IPS DF 6.9 (cell line): ENCODE data around the gene MLLT6.

ENCODE experiments used
- DNase-seq: peaks from one replicate; pipeline ENCODE4 v3.0.0-alpha.2; 2013; ENCODE audit warnings: low read depth, low spot score
- H3K27ac ChIP-seq: one replicate; pipeline ENCODE4 v1.5.1; 2013; ENCODE audit warnings: low read length, control low read depth
- H3K27me3 ChIP-seq: 2 replicates; pipeline ENCODE4 v1.6.1; 2013; ENCODE audit warnings: mild to moderate bottlenecking, low read length; ENCODE audit not compliant: control insufficient read depth, insufficient read depth
- H3K36me3 ChIP-seq: 2 replicates; pipeline ENCODE4 v1.6.1; 2013; ENCODE audit warnings: low read length; ENCODE audit not compliant: control insufficient read depth, insufficient read depth
- H3K4me1 ChIP-seq: 2 replicates; pipeline ENCODE4 v1.6.1; 2013; ENCODE audit warnings: low read length; ENCODE audit not compliant: control insufficient read depth, insufficient read depth
- H3K4me3 ChIP-seq: 2 replicates; pipeline ENCODE4 v1.5.1; 2013; ENCODE audit warnings: mild to moderate bottlenecking, low read length
- H3K9me3 ChIP-seq: 2 replicates; pipeline ENCODE4 v1.6.1; 2013; ENCODE audit warnings: low read length, inconsistent platforms; ENCODE audit not compliant: control insufficient read depth, insufficient read depth
- WGBS: extraction: QIAGEN DNeasy Blood & Tissue Kit; methylation state at CpG from one replicate; pipeline ENCODE4 v1.1.7; 2013; ENCODE audit warnings: mixed read lengths, missing lambda C conversion rate; ENCODE audit not compliant: insufficient read length, insufficient coverage; 5-methylcytosine and 5-hydroxymethylcytosine counted together

MLLT6 gene

DNA sequence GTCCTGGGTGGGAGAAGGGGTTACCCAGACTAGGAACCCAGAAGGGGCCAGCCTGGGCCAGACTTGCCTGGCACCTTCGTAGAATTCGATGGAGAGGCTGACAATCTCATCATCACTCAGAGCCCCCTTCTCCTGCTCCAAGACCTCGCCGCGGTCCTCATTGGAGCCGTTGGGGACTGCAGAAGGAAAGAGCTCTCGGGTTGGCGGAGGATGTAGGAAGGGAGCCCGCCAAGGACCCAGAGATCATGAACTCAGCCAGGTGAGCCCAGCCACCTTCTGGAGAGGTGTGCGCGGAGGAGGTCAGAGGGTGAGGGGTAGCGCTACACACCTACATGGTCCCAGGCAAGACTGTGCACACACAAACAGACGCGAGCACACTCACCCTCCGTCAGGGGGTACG, 33.6 kb downstream of the MLLT6 start:
- Histone ChIP-seq H3K9me3 (no peaks in the 10 kb centered on the region), H3K27me3 (no peaks in the 10 kb centered on the region), H3K27ac (no peak overlapping the region), H3K4me1 (peaks cover 5% of the 10 kb centered on the region), H3K36me3 (peaks cover 34% of the 10 kb centered on the region), H3K4me3 (no peak overlapping the region)
- no peak for DNase-seq
- WGBS, result no CpG with 5 or more reads among the region's 16 CpGs

GRCh38 chr17:38739305-38739704, 34.2 kb downstream of the MLLT6 start:
- Histone ChIP-seq H3K4me1 (peaks cover 8% of the 10 kb centered on the region), H3K27me3 (no peaks in the 10 kb centered on the region), H3K9me3 (no peaks in the 10 kb centered on the region), H3K4me3 (no peak overlapping the region), H3K27ac (no peak overlapping the region), H3K36me3 (peaks cover 34% of the 10 kb centered on the region)
- DNase-seq, result no peak
- no CpG with 5 or more reads among the region's 14 CpGs for WGBS

GRCh38 chr17:38740044-38740443, 35.0 kb downstream of the MLLT6 start:
- no peak overlapping the region for H3K27ac ChIP-seq
- H3K4me1 ChIP-seq, result peaks cover 8% of the 10 kb centered on the region
- no peak overlapping the region for H3K4me3 ChIP-seq
- peaks cover 34% of the 10 kb centered on the region for H3K36me3 ChIP-seq
- DNase-seq, result no peak
- no peaks in the 10 kb centered on the region for H3K9me3 ChIP-seq
- no peaks in the 10 kb centered on the region for H3K27me3 ChIP-seq
- no CpG with 5 or more reads among the region's 19 CpGs for WGBS

DNA sequence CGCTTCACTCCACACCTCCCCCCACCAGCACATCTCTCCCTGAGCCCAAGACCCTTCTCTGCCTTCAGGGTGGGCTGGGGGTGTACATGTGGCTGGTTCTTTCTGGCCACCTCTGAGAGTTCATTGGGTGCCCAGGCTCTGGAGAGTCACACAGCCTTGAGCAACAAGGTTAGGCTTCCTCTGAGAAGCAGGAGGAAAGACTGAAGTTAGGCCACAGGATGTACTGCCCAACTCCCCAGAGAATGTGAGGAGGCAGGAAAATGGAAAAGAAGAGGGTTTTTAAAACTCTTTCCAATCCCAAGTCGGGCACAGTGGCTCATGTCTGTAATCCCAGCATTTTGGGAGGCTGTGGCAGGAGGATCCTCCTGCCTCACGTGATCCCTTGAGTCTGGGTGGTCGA, 35.7 kb downstream of the MLLT6 start:
- H3K9me3 ChIP-seq, result no peaks in the 10 kb centered on the region
- no peak overlapping the region for H3K4me3 ChIP-seq
- no CpG with 5 or more reads among the region's 4 CpGs for WGBS
- H3K36me3 ChIP-seq, result peaks cover 27% of the 10 kb centered on the region
- no peak overlapping the region for H3K27ac ChIP-seq
- no peak for DNase-seq
- peaks cover 9% of the 10 kb centered on the region for H3K4me1 ChIP-seq
- H3K27me3 ChIP-seq, result no peaks in the 10 kb centered on the region

DNA sequence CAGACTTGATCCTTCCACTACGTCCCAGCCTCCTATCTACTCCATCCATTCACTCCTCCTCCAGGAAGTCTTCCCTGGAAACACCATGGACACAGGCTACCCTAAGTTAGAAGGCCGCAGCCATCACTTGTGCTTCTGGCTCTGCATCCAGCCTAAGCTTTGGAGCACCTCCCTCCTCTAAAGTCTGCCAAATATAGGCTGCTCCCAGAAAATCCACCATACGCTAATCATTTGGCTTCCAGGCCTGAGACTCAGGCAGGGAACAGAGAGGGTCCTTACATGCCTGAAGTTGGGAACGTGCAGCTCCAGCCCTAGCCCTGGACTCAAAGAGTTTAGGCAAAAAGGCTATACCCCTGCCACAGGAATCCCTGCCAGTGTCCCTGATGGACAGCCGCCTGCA, 36.4 kb downstream of the MLLT6 start:
- peaks cover 12% of the 10 kb centered on the region for H3K4me1 ChIP-seq
- no peaks in the 10 kb centered on the region for H3K27me3 ChIP-seq
- no peaks in the 10 kb centered on the region for H3K9me3 ChIP-seq
- H3K27ac ChIP-seq, result no peak overlapping the region
- no peak overlapping the region for H3K4me3 ChIP-seq
- H3K36me3 ChIP-seq, result peaks cover 25% of the 10 kb centered on the region
- DNase-seq, result no peak
- no CpG with 5 or more reads among the region's 5 CpGs for WGBS

- no peak overlapping the region for H3K4me3 ChIP-seq
- DNase-seq, result no peak
- peaks cover 12% of the 10 kb centered on the region for H3K4me1 ChIP-seq
- WGBS, result no CpG with 5 or more reads among the region's 7 CpGs
- H3K27me3 ChIP-seq, result no peaks in the 10 kb centered on the region
- H3K9me3 ChIP-seq, result no peaks in the 10 kb centered on the region
- no peak overlapping the region for H3K27ac ChIP-seq
- peaks cover 25% of the 10 kb centered on the region for H3K36me3 ChIP-seq
Measured at GRCh38 chr17:38741921-38742410, 36.9 kb downstream of the MLLT6 start.

DNA sequence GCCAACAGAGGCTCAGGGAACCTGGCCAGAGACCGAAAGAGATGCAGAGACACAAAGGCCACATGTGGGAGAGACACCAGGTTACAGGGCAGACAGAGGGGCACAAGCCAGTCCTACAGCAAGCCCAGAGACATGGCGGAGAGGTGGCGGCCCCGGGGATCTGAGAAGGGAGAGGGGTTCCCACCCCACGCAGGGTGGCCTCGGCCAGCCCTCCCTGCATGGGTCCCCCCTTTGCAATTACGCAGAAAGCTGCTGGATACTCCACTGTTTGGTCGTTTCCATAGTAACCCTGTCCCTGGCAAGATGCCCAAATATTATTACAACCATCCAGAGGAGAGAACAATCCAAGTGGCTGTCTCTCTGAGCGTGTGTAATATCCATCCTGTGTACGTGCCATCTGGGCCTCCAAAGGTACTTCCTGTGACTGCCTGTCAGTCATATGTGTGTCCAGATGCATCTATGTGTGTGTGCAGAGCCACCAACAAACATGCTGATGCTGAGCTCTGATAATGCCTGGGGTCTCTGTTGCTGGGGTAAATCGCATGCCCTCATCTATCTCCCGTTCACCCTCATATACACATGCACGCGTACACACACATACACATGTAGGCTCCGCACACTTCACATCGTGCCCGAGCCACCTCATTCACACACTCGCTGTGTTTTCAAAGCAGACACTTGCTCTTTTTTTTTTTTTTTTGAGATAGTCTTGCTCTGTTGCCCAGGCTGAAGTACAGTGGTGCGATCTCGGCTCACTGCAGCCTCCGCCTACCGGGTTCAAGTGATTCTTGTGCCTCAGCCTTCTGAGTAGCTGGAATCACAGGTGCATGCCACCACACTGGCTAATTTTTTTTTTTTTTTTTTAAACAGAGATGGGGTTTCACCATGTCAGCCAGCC, 37.6 kb downstream of the MLLT6 start:
- Histone ChIP-seq H3K27ac (no peak overlapping the region), H3K27me3 (no peaks in the 10 kb centered on the region), H3K4me1 (peaks cover 12% of the 10 kb centered on the region), H3K36me3 (peaks cover 25% of the 10 kb centered on the region), H3K4me3 (no peak overlapping the region), H3K9me3 (no peaks in the 10 kb centered on the region)
- no CpG with 5 or more reads among the region's 22 CpGs for WGBS
- no peak for DNase-seq

DNA sequence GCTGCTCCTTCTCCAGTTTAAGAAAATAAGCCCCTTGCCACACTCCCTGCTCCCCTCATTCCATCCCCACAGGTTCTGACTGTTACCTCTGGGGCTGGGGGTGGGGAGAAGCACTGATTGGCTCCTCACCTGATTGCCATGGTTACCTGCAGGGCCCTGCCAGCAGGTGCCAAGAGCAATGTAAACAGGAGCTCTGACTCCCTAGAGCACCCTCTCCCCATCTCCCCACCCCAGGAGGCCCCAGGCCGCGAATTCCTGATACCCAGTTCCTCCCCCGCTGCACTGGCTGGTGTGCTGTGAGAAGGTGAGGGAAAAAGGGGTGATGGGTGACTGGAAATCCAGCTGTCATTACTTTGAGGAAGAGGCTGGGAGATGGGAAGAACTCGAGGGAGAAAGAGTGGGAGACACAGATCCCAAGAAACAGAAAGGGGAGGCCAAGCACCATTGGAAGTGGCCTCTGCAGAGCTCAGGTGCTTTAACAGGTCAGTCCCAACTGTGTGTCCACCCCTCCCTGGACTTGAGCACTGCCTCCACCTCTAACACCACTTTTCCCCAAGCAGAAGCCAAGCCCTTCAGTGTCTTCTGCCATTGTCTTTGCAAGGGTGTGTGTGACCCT, 38.6 kb downstream of the MLLT6 start:
- no peaks in the 10 kb centered on the region for H3K9me3 ChIP-seq
- no peak overlapping the region for H3K4me3 ChIP-seq
- no peaks in the 10 kb centered on the region for H3K27me3 ChIP-seq
- no peak overlapping the region for H3K27ac ChIP-seq
- no peak for DNase-seq
- peaks cover 12% of the 10 kb centered on the region for H3K4me1 ChIP-seq
- peaks cover 18% of the 10 kb centered on the region for H3K36me3 ChIP-seq
- WGBS, result no CpG with 5 or more reads among the region's 4 CpGs

- no peak for DNase-seq
- WGBS, result no CpG with 5 or more reads among the region's 4 CpGs
- no peak overlapping the region for H3K27ac ChIP-seq
- no peak overlapping the region for H3K4me3 ChIP-seq
- no peaks in the 10 kb centered on the region for H3K9me3 ChIP-seq
- no peaks in the 10 kb centered on the region for H3K27me3 ChIP-seq
- H3K36me3 ChIP-seq, result peaks cover 3% of the 10 kb centered on the region
- peaks cover 12% of the 10 kb centered on the region for H3K4me1 ChIP-seq
Measured at GRCh38 chr17:38745545-38745944, 40.5 kb downstream of the MLLT6 start.

GRCh38 chr17:38746004-38746848, 41.2 kb downstream of the MLLT6 start:
- peak overlapping the region; percentile 94; the same call in 1 of the 2 replicates for H3K4me3 ChIP-seq
- H3K27me3 ChIP-seq, result no peaks in the 10 kb centered on the region
- peaks cover 12% of the 10 kb centered on the region for H3K4me1 ChIP-seq
- H3K9me3 ChIP-seq, result no peaks in the 10 kb centered on the region
- H3K27ac ChIP-seq, result no peak overlapping the region
- peaks cover 3% of the 10 kb centered on the region for H3K36me3 ChIP-seq
- WGBS, result no CpG with 5 or more reads among the region's 8 CpGs
- DNase-seq, result no peak
